Measurements from ENCODE around the gene STING1.
"Not testable (repeated sequence)": the region's sequence is repeated elsewhere in the genome, so short reads cannot be mapped to it uniquely, and the experiment has no call there.

DNA sequence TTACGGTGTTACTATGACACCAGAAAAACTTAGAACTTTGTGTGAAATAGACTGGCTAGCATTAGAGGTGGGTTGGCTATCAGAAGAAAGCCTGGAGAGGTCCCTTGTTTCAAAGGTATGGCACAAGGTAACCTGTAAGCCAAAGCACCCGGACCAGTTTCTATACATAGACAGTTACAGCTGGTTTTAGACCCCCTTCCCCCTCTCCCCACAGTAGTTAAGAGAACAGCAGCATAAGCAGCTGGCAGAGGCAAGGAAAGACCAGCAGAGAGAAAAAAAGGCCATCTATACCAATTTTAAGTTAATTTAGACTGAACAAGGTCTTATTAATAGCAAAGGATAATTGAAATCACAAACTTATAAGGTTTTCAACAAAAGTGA is 44.5 kb upstream of the STING1 start:
- TF ChIP-seq, protein P1, sequence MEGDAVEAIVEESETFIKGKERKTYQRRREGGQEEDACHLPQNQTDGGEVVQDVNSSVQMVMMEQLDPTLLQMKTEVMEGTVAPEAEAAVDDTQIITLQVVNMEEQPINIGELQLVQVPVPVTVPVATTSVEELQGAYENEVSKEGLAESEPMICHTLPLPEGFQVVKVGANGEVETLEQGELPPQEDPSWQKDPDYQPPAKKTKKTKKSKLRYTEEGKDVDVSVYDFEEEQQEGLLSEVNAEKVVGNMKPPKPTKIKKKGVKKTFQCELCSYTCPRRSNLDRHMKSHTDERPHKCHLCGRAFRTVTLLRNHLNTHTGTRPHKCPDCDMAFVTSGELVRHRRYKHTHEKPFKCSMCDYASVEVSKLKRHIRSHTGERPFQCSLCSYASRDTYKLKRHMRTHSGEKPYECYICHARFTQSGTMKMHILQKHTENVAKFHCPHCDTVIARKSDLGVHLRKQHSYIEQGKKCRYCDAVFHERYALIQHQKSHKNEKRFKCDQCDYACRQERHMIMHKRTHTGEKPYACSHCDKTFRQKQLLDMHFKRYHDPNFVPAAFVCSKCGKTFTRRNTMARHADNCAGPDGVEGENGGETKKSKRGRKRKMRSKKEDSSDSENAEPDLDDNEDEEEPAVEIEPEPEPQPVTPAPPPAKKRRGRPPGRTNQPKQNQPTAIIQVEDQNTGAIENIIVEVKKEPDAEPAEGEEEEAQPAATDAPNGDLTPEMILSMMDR (IDR thresholded peaks at IDR 0.05): not testable (repeated sequence)
- TF ChIP-seq EZH2 (IDR thresholded peaks at IDR 0.05): not testable (repeated sequence)
